K562 (cell line): Measurements from ENCODE around the gene ARL3. TPM values are rescaled to one million over a fixed set of nuclear protein-coding genes. Genes with fewer than 3 reads are reported as not detected.

ENCODE experiments used
- ATAC-seq: fragments of 200-7000 bp; cut with Tn5 transposase; 3 replicates; pipeline ENCODE4 v1.9.1; 2020; ENCODE audit warnings: moderate library complexity
- BruUV-seq: library from RNA; stranded (reverse); fragments of 400-500 nt; replicated peaks from 2 replicates; lab custom pipeline; 2021; lab: Mats Ljungman, UMichigan
- CTCF ChIA-PET: fragments of 300-600 bp; formaldehyde crosslinking; extraction: SDS; loops from one replicate; lab custom pipeline; 2021; ENCODE audit warnings: low intra/inter-chr PET ratio; lab: Yijun Ruan, JAX
- POLR2A ChIA-PET: fragments of 300-600, 350-650 bp; sonication (Branson Sonifier 250); formaldehyde crosslinking; extraction: SDS; loops from one replicate; lab custom pipeline; 2021; ENCODE audit warnings: antibody characterized with exemption, inconsistent platforms; lab: Yijun Ruan, JAX
- DNase-seq, 4 experiments: peaks; one replicate each; pipeline versions ENCODE4 v3.0.0 to v3.0.0-alpha.2; 2011 to 2018; ENCODE audit warnings: low spot score in 3 of 4, mixed read lengths in 3 of 4; ENCODE audit errors: extremely low read depth in 1 of 4
- FAIRE-seq: peaks from 2 replicates; lab custom pipeline; 2011; peaks lifted over from hg19 to GRCh38; lab: Jason Lieb, UNC
- H2AFZ ChIP-seq: 2 replicates; pipeline ENCODE4 v1.6.0; 2011; ENCODE audit warnings: low read depth, low read length, control low read depth, inconsistent platforms
- H3K27ac ChIP-seq: fragments of 200-600 bp; 3 replicates; pipeline ENCODE4 v1.8.0; 2011; ENCODE audit warnings: low read depth, mild to moderate bottlenecking, control low read depth, inconsistent platforms, low read length, moderate library complexity, mixed read lengths; ENCODE audit errors: extremely low read depth
- H3K27me3 ChIP-seq, 2 experiments: fragments of 300-600 bp in 1 of 2; 2 replicates in 1 of 2; 3 replicates in 1 of 2; pipeline versions ENCODE4 v1.6.0 to v1.8.0; 2011; ENCODE audit warnings: inconsistent platforms in 2 of 2, low read length in 2 of 2, mild to moderate bottlenecking in 1 of 2, mixed read lengths in 1 of 2, moderate library complexity in 1 of 2; ENCODE audit not compliant: control insufficient read depth in 2 of 2, insufficient read depth in 2 of 2
- H3K36me3 ChIP-seq: fragments of 300-600 bp; 3 replicates; pipeline ENCODE4 v1.8.0; 2011; ENCODE audit warnings: mild to moderate bottlenecking, low read length, inconsistent platforms; ENCODE audit not compliant: control insufficient read depth, insufficient read depth
- H3K4me1 ChIP-seq, 2 experiments: fragments of 200-600 bp in 1 of 2; replicated peaks in 1 of 2; 2 replicates in 1 of 2; 3 replicates in 1 of 2; pipeline versions ENCODE4 v1.5.1 to v1.8.0; 2011; ENCODE audit warnings: inconsistent platforms in 2 of 2, low read length in 2 of 2, mild to moderate bottlenecking in 1 of 2, mixed read lengths in 1 of 2, moderate library complexity in 1 of 2; ENCODE audit not compliant: control insufficient read depth in 2 of 2, insufficient read depth in 2 of 2
- H3K4me2 ChIP-seq: 2 replicates; pipeline ENCODE4 v1.6.1; 2011; ENCODE audit warnings: low read length, control low read depth, inconsistent platforms, mixed read lengths; ENCODE audit not compliant: insufficient read depth
- H3K4me3 ChIP-seq: fragments of 200-600 bp; sonication (generic), shearing (Covaris generic); 2 replicates; pipeline ENCODE4 v1.5.1; 2016; ENCODE audit warnings: control low read depth, inconsistent platforms
- H3K79me2 ChIP-seq: fragments of 200-600 bp; 3 replicates; pipeline ENCODE4 v1.8.0; 2011; ENCODE audit warnings: low read length, inconsistent platforms; ENCODE audit not compliant: control insufficient read depth, insufficient read depth
- H3K9ac ChIP-seq, 2 experiments: 2 replicates each; pipeline versions ENCODE4 v1.6.0 to v1.6.1; 2011; ENCODE audit warnings: low read depth in 2 of 2, low read length in 2 of 2, control low read depth in 1 of 2, inconsistent platforms in 1 of 2, mild to moderate bottlenecking in 1 of 2, mixed read lengths in 1 of 2; ENCODE audit not compliant: insufficient read depth in 1 of 2
- H3K9me1 ChIP-seq: one replicate; pipeline ENCODE4 v1.6.0; 2011; ENCODE audit warnings: inconsistent platforms, mild to moderate bottlenecking, low read length, moderate library complexity; ENCODE audit not compliant: control insufficient read depth, insufficient read depth
- H3K9me3 ChIP-seq: replicated peaks from 2 replicates; pipeline ENCODE4 v1.5.1; 2011; ENCODE audit warnings: low read depth, low read length, inconsistent platforms; ENCODE audit not compliant: control insufficient read depth, insufficient read depth
- H4K20me1 ChIP-seq: replicated peaks from 2 replicates; pipeline ENCODE4 v1.6.1; 2011; ENCODE audit warnings: low read length, inconsistent platforms, mixed read lengths; ENCODE audit not compliant: control insufficient read depth, insufficient read depth
- FOXJ2 ChIP-seq: fragments of 200-800 bp; sonication (Bioruptor generic); IDR thresholded peaks from 2 replicates; pipeline ENCODE4 v1.6.1; 2016; ENCODE audit warnings: missing genetic modification characterization, missing compliant biosample characterization
- FOXK2 ChIP-seq, 2 experiments: fragments of 450-650 bp; IDR thresholded peaks in 1 of 2; conservative IDR thresholded peaks in 1 of 2; 2 replicates each; pipeline ENCODE4 v1.6.1; 2016; ENCODE audit warnings: low read depth in 2 of 2, mild to moderate bottlenecking in 1 of 2
- GTF2E2 ChIP-seq: fragments of 200-800 bp; sonication (Bioruptor generic); IDR thresholded peaks from 2 replicates; pipeline ENCODE4 v1.6.1; 2016; ENCODE audit warnings: missing genetic modification characterization, missing compliant biosample characterization
- ILK ChIP-seq: fragments of 450-650 bp; IDR thresholded peaks from 2 replicates; pipeline ENCODE4 v1.6.1; 2016; ENCODE audit warnings: missing genetic modification characterization, low read depth, mild to moderate bottlenecking, missing compliant biosample characterization, moderate library complexity, borderline replicate concordance
- JUND ChIP-seq, 2 experiments: IDR thresholded peaks; 2 replicates in 1 of 2; 3 replicates in 1 of 2; pipeline ENCODE4 v1.6.1; 2011; ENCODE audit warnings: borderline replicate concordance in 2 of 2, low read depth in 2 of 2, low read length in 2 of 2, improper control_type of control experiment in 1 of 2, missing biosample characterization in 1 of 2, missing genetic modification characterization in 1 of 2, missing genetic modification reagents in 1 of 2
- KLF1 ChIP-seq: fragments of 450-650 bp; IDR thresholded peaks from 2 replicates; pipeline ENCODE4 v1.6.1; 2016; ENCODE audit warnings: missing genetic modification characterization, missing compliant biosample characterization
- MEIS2 ChIP-seq: fragments of 450-650 bp; IDR thresholded peaks from 2 replicates; pipeline ENCODE4 v1.6.1; 2014; ENCODE audit warnings: mild to moderate bottlenecking; ENCODE audit not compliant: partially characterized antibody
- XRCC4 ChIP-seq: IDR thresholded peaks from one replicate; pipeline ENCODE4 v1.6.1; 2011; ENCODE audit not compliant: insufficient read depth, insufficient read length; ENCODE audit errors: extremely low read depth
- YY1 ChIP-seq, 3 experiments: IDR thresholded peaks; 2 replicates each; pipeline ENCODE4 v1.6.1; 2011; ENCODE audit warnings: low read length in 2 of 3, mild to moderate bottlenecking in 2 of 3, moderate library complexity in 2 of 3, borderline replicate concordance in 1 of 3, control low read depth in 1 of 3, low read depth in 1 of 3; ENCODE audit not compliant: insufficient read depth in 3 of 3, insufficient replicate concordance in 2 of 3, control insufficient read depth in 1 of 3, insufficient read length in 1 of 3; ENCODE audit errors: extremely low read depth in 1 of 3
- ZNF445 ChIP-seq: fragments of 250-450 bp; sonication (Bioruptor Pico); IDR thresholded peaks from 2 replicates; pipeline ENCODE4 v1.4.0; 2020; ENCODE audit warnings: low read depth, mild to moderate bottlenecking, moderate library complexity
- WGBS: fragments of 100-300 bp; shearing (Covaris generic); methylation state at CpG from one replicate; pipeline ENCODE4 v1.1.6; 2016; ENCODE audit warnings: low coverage, mixed read lengths; ENCODE audit not compliant: insufficient coverage; ENCODE audit errors: missing lambda C conversion rate; 5-methylcytosine and 5-hydroxymethylcytosine counted together
- in situ Hi-C: fragments of 300-500 bp; cut with MboI; formaldehyde crosslinking; loops from 4 replicates; pipeline ENCODE4 v1.15.0; 2018; ENCODE audit warnings: inconsistent platforms, mixed read lengths
- intact Hi-C: fragments of 100-400 bp; cut with micrococcal nuclease; formaldehyde crosslinking; loops from 2 replicates; pipeline ENCODE4 v1.14.2; 2022
- polyA plus RNA-seq, 8 experiments: library from polyadenylated mRNA; depleted of rRNA in 4 of 8; stranded (reverse) in 5 of 8; unstranded in 3 of 8; fragments of >200 nt; fragmentation: Nextera tagmentation in 2 of 8; fragmentation: Illumina TruSeq in 1 of 8; extraction: Ambion mirVana in 2 of 8; extraction: Trizol in 1 of 8; gene quantifications; 2 replicates each; pipeline versions ENCODE4 v1.2.1 to v1.2.3, GENCODE V29; 2011 to 2014; ENCODE audit warnings: inconsistent platforms in 1 of 8, missing spikeins in 1 of 8
- total RNA-seq, 7 experiments: library from RNA; depleted of rRNA in 6 of 7; stranded (reverse); fragments of >200 nt in 6 of 7; fragmentation: Illumina TruSeq in 2 of 7; extraction: Trizol in 2 of 7; gene quantifications; 2 replicates each; pipeline versions ENCODE4 v1.2.1 to v1.2.3, GENCODE V29; 2011 to 2021; ENCODE audit warnings: low replicate concordance in 1 of 7
- TF ChIP-seq, protein P1 (sequence below), 3 experiments: fragments of 200-800 bp in 1 of 3; sonication (Bioruptor generic) in 1 of 3; sonication (generic) in 1 of 3; formaldehyde crosslinking in 1 of 3; IDR thresholded peaks; 2 replicates each; pipeline versions ENCODE4 v1.6.1 to v1.8.0; 2016 to 2022; ENCODE audit warnings: mild to moderate bottlenecking in 2 of 3, missing compliant biosample characterization in 2 of 3, missing genetic modification characterization in 2 of 3, missing genetic modification reagents in 1 of 3
- TF ChIP-seq, protein P2 (sequence below): sonication (generic); formaldehyde crosslinking; IDR thresholded peaks from 2 replicates; pipeline ENCODE4 v1.8.1; 2022; ENCODE audit warnings: missing genetic modification reagents
- TF ChIP-seq, protein P3 (sequence below), 2 experiments: IDR thresholded peaks in 1 of 2; conservative IDR thresholded peaks in 1 of 2; 2 replicates each; pipeline ENCODE4 v1.6.1; 2016; ENCODE audit warnings: low read depth in 2 of 2, mild to moderate bottlenecking in 1 of 2, missing compliant biosample characterization in 1 of 2, missing genetic modification characterization in 1 of 2, moderate library complexity in 1 of 2

The ARL3 gene
- total and polyA plus RNA-seq, 9 of the 15 experiments (the other 6 are each of a cell fraction or from before 2014, with no cell fraction given), result 2.9 to 8.9 (median 4.8) TPM

DNA sequence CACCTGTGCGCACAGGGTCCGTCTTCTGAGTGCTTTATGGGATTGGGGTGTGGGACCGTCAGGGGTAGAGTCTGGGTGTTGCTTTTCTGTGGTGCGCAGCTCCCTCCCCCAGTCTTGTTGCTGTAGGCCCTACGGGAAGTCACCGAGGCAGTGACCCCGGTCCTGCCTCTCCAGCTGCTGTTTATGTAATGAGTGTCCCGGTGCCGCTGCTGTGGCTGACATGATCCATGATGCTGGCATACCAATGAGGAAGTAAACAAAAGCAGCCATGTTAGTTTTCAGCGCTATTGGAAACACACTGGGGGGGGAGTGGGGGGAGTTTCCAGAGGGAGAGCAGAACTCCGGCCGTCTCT is 68.8 kb downstream of the ARL3 start:
- CTCF ChIA-PET, result no interaction called here
- H3K9me1 ChIP-seq, result peaks cover 2% of the 10 kb centered on the region
- peaks cover 75% of the 10 kb centered on the region for H3K79me2 ChIP-seq
- FAIRE-seq (no peak), DNase-seq (peak in 1 of 4 experiments; percentile 59), ATAC-seq (peak; percentile 1)
- H3K27ac ChIP-seq, result peak overlapping the region; percentile 89
- in situ Hi-C loops, result no loop called here
- POLR2A ChIA-PET, result interaction anchor here (0.9 to 6.2 kb wide), 8 partner anchors 13 to 273 kb away, joined by 3 to 60 read pairs (median 4); partner anchors contain the start of genes ARL3, CNNM2 and SFXN2
- H3K4me1 ChIP-seq, result peaks cover 6 to 72% of the 10 kb centered on the region in 2 experiments; a peak in 4 of 5 replicates
- peak overlapping the region; percentile 51 for H2AFZ ChIP-seq
- peaks cover 3% of the 10 kb centered on the region; the same call in 2 of the 3 replicates for H3K36me3 ChIP-seq
- no peaks in the 10 kb centered on the region for H3K27me3 ChIP-seq
- H3K4me2 ChIP-seq, result peak overlapping the region; percentile 87
- 0 out of 2 replicates have a peak, but pooled peaks cover 4% of the 10 kb centered on the region for H4K20me1 ChIP-seq
- no TSS peak for BruUV-seq
- peak overlapping the region; percentile 78 for H3K4me3 ChIP-seq
- intact Hi-C loops, result loop anchor here (5.0 kb wide), 1 partner anchor 67 kb away; the partner anchor contains the start of genes ARL3 and SFXN2
- peak overlapping the region; percentile 80 to 98 for H3K9ac ChIP-seq
- WGBS, result 0% methylated on average over 10 of the region's 12 CpGs
- H3K9me3 ChIP-seq, result no peaks in the 10 kb centered on the region
- 0 out of 2 replicates have a peak, but pooled peaks have one; percentile 2 for TF ChIP-seq JUND (IDR thresholded peaks at IDR 0.05; ENCODE audit: borderline replicate concordance, low read depth, low read length)
- TF ChIP-seq JUND (tag; IDR thresholded peaks at IDR 0.05; ENCODE audit: borderline replicate concordance, low read depth, low read length), result no peak
- no peak for TF ChIP-seq XRCC4
- TF ChIP-seq, protein P1, sequence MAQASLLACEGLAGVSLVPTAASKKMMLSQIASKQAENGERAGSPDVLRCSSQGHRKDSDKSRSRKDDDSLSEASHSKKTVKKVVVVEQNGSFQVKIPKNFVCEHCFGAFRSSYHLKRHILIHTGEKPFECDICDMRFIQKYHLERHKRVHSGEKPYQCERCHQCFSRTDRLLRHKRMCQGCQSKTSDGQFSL (CRISPR knock-in tag; IDR thresholded peaks at IDR 0.05), result no peak; the same call in 1 of the 2 replicates
- TF ChIP-seq, protein P1 (tag; IDR thresholded peaks at IDR 0.05), result peak in 1 of 2 experiments; percentile 83; a peak in 1 of 4 replicates
- TF ChIP-seq GTF2E2 (tag), result 0 out of 2 replicates have a peak, but pooled peaks have one; percentile 53
- 0 out of 2 replicates have a peak, but pooled peaks have one; percentile 57 for TF ChIP-seq FOXJ2
- no peak for TF ChIP-seq KLF1
- no peak for TF ChIP-seq ILK
- TF ChIP-seq ZNF445 (CRISPR knock-in tag), result no peak
- TF ChIP-seq YY1 (IDR thresholded peaks at IDR 0.05; ENCODE audit: borderline replicate concordance in 1 of 3, control insufficient read depth in 1 of 3, extremely low read depth in 1 of 3, insufficient read depth in 3 of 3, insufficient read length in 1 of 3, insufficient replicate concordance in 2 of 3, low read depth in 1 of 3, low read length in 2 of 3), result peak in 2 of 3 experiments; percentile 28 to 82
- TF ChIP-seq, protein P2, sequence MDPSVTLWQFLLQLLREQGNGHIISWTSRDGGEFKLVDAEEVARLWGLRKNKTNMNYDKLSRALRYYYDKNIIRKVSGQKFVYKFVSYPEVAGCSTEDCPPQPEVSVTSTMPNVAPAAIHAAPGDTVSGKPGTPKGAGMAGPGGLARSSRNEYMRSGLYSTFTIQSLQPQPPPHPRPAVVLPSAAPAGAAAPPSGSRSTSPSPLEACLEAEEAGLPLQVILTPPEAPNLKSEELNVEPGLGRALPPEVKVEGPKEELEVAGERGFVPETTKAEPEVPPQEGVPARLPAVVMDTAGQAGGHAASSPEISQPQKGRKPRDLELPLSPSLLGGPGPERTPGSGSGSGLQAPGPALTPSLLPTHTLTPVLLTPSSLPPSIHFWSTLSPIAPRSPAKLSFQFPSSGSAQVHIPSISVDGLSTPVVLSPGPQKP (CRISPR knock-in tag), result no peak
- TF ChIP-seq FOXK2 (conservative IDR thresholded peaks at IDR 0.05 in 1 of 2, IDR thresholded peaks at IDR 0.05 in 1 of 2; ENCODE audit: low read depth in 2 of 2), result peak; percentile 47 to 68
- peak; percentile 54 for TF ChIP-seq MEIS2
- TF ChIP-seq, protein P3, sequence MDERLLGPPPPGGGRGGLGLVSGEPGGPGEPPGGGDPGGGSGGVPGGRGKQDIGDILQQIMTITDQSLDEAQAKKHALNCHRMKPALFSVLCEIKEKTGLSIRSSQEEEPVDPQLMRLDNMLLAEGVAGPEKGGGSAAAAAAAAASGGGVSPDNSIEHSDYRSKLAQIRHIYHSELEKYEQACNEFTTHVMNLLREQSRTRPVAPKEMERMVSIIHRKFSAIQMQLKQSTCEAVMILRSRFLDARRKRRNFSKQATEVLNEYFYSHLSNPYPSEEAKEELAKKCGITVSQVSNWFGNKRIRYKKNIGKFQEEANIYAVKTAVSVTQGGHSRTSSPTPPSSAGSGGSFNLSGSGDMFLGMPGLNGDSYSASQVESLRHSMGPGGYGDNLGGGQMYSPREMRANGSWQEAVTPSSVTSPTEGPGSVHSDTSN (CRISPR knock-in tag; IDR thresholded peaks at IDR 0.05; ENCODE audit: low read depth), result no peak
- TF ChIP-seq, protein P3 (tag; conservative IDR thresholded peaks at IDR 0.05; ENCODE audit: low read depth), result peak; percentile 47; the same call in 1 of the 2 replicates
